ENCODE data around the gene NFAT5.
A peak's percentile ranks its signal among the peaks of the same experiment; 100 is the strongest.
"Not testable (repeated sequence)": the region's sequence is repeated elsewhere in the genome, so short reads cannot be mapped to it uniquely, and the experiment has no call there.

Gene NFAT5

GRCh38 chr16:69555437-69555836 lies 10.3 kb upstream of the NFAT5 start:
- DNase-seq (ENCODE audit: low spot score): no peak

DNA sequence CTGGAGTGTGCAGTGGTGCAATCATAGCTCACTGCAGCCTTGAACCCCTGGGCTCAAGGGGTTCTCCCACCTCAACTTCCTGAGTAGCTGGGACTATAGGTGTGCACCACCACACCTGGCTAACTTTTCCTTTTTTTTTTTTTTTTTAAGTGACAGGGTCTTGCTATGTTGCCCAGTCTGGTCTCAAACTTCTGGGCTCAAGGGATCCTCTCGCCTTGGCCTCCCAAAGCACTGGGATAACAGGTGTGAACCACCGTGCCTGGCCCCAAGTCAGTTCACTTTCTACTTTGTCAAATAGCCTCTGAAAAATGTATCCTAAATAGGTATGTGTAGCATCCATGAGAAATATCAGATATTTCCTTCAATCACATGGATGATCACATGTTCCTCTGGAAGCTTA lies 9.9 kb upstream of the NFAT5 start:
- DNase-seq (ENCODE audit: low spot score): no peak

GRCh38 chr16:69559164-69559563 lies 6.6 kb upstream of the NFAT5 start:
- no peak for DNase-seq (ENCODE audit: low spot score)

- not testable (repeated sequence) for DNase-seq (ENCODE audit: low spot score)
These were observed 4.4 kb upstream of the NFAT5 start for GRCh38 chr16:69561367-69561766.

GRCh38 chr16:69561901-69562300 lies 3.9 kb upstream of the NFAT5 start:
- no peak for DNase-seq (ENCODE audit: low spot score)

DNA sequence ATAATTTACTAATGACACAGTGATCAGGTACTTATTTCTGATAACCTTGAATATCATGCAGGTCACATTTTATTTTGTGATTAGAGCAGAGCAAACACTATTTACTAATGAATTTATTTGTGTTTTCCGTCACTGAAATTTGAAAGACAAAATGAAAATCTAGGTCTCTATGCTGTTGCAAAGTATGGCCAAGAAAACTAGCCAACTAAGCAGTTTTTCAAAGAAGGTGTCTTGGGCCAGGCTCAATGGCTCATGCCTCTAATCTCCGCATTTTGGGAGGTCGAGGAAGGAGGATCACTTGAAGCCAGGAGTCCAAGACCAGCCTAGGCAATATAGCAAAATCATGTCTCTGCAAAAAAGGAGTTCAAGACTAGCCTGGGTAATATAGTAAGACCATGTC lies 3.0 kb upstream of the NFAT5 start:
- DNase-seq (ENCODE audit: low spot score): no peak

- DNase-seq (ENCODE audit: low spot score): peak; percentile 38
These were observed 1.9 kb upstream of the NFAT5 start for GRCh38 chr16:69563605-69564580.

DNA sequence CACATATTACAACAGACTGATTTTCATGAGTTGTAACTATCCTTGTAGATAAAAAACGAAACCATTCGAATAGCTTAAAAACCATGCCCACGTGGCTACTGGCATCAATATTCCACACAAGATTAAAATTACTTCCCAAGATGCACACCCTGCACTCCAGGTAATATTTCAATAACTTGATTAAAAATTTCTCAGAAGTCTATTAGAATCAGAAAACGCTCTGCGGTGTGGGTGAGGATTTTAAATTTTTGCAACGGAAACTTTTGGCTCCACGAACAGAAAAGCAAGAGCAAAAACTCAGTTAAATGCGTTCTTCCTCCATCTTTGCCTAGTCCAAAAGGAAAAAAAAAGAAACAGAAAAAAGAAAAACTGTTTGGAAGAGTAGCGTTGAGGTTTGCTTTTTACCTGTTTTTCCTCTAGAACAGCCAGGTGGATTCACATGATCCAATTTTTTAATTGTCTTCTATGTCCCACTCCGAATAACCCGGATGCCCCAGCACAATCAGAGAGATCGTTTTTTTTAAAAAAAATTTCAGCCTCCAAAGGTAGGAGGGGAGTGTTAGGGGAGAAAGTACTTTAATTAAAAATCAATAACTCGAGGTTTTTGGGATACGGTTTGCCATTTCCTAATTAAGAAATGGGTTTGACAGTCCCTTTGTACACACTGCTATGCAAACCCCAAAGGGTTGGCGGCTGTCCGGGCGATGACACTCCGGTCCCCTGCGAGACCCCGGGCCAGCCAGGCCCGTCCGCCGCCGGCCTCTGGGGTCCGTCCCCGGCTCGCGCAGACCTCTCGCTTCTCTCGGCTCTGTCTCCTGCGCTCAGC lies 708 bp upstream of the NFAT5 start:
- DNase-seq (ENCODE audit: low spot score): peak; percentile 11

DNA sequence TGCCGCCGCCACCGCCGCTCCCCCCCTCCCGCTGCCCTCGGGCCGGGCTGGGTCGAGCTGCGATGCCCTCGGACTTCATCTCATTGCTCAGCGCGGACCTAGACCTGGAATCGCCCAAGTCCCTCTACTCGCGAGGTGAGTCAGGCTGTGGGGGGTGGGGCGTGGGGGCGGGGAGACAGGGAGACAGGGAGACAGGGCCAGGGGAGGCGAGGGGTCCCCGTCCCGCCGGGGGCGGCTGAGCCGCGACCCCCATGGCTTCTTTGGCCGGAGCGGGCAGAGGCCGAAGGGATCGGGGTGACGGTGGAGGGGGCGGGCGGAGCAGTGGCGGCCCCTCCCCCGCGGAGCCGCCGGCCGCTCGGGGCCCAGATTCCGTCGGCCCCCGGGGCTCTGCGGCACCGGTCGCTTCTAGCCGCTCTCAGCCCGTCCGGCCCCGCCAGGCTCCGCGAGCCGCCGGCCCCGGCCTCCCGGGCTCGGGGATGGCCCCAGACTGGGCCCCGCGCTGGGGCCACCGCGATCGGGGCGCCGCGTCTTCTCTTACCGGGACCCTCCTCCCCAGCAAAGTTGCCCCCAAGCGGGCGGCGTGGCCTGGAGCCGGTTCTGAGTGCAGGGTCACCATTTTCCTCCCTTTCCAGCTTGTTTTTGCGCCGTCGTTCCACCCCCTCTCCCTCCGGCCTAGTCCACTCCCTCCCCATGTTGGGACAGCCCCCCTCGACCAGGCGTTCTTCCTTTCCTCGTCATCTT lies 644 bp downstream of the NFAT5 start:
- peak; percentile 68 for DNase-seq (ENCODE audit: low spot score)

GRCh38 chr16:69566981-69567680 lies 1.4 kb downstream of the NFAT5 start:
- DNase-seq (ENCODE audit: low spot score): peak; percentile 56

GRCh38 chr16:69568676-69569075 lies 2.9 kb downstream of the NFAT5 start:
- no peak for DNase-seq (ENCODE audit: low spot score)

- DNase-seq (ENCODE audit: low spot score): not testable (repeated sequence)
These were observed 13.0 kb downstream of the NFAT5 start for GRCh38 chr16:69578771-69579170.

- DNase-seq (ENCODE audit: low spot score): no peak
These were observed 14.2 kb downstream of the NFAT5 start for GRCh38 chr16:69579783-69580481.

DNA sequence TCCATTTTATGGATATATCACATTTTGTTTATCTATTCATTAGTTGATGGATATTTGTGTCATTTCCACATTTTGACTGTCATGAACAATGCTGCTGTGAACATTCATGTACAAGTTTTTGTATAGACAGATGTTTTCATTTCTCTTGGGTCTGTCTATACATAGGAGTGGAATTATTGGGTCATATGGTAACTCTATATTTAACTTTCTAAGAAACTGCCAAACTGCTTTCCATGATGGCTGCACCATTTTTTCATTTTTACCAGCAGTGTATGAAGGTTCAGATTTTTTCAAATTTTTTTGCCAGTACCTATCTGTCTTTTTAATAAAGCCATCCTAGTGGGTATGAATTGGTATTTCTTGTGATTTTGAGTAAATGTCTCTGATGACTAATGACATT lies 15.5 kb downstream of the NFAT5 start:
- no peak for DNase-seq (ENCODE audit: low spot score)

DNA sequence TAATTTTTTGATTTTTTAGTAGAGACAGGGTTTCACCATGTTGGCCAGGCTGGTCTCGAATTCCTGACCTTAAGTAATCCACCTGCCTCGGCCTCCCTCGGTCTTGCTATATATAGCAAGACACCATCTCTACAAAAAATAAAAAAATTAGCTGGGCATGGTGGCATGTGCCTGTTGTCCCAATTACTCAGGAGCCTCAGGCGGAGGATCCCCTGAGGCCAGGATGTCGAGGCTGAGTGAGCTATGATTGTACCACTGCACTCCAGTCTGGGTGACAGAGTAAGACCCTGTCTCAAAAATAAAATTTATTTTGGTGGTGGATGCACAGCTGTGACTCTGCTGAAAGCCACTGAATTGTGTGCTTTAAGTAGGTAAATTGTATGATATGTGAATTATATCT lies 18.7 kb downstream of the NFAT5 start:
- not testable (repeated sequence) for DNase-seq (ENCODE audit: low spot score)

DNA sequence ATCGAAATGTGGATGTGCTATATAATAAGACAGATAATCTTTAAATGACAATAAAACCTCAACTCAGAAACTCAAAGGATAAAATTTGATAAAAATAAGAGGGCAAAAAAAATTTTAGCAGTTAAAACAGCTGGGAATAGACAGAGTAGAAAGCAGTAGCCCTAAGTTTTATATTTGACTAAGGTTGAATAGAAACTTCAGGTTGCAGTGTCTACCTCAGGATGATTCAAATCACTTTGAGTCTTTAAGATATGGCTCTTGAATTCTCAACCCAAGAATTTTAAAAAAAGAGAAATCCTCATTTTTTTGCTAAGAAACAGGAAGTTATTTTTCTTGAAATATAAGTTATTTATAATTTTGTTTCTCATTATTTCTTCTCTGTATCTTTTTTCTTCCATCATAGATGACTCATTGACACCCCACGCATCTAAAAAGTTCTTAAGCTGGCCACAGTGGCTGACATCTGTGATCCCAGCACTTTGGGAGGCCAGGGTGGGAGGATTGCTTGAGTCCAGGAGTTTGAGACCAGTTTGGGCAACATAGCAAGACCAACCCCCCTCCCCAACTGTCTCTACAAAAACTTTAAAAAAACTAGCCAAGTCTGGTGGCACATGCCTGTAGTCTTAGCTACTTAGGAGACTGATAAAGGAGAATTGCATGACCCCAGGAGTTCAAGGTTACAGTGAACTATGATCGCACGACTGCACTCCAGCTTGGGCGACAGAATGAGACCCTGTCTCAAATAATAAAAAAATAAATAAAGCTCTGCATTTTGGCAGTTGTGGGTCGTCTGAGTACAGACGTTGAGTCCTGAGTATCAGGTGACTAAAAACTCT lies 23.9 kb downstream of the NFAT5 start:
- no peak for DNase-seq (ENCODE audit: low spot score)

- DNase-seq (ENCODE audit: low spot score): no peak
These were observed 24.8 kb downstream of the NFAT5 start for GRCh38 chr16:69590590-69590989.

- DNase-seq (ENCODE audit: low spot score): no peak
These were observed 28.0 kb downstream of the NFAT5 start for GRCh38 chr16:69593751-69594255.

- DNase-seq (ENCODE audit: low spot score): no peak
These were observed 29.6 kb downstream of the NFAT5 start for GRCh38 chr16:69595127-69596036.
